A549 (cell line): ENCODE measurements around the gene CLC. TPM values are rescaled to one million over a fixed set of nuclear protein-coding genes. Genes with fewer than 3 reads are reported as not detected.
"Not testable (repeated sequence)": the region's sequence is repeated elsewhere in the genome, so short reads cannot be mapped to it uniquely, and the experiment has no call there.

Experiments
- ATAC-seq, 2 experiments: fragments of 200-7000 bp in 1 of 2; fragments of >200 bp in 1 of 2; cut with Nextera tagmentation in 1 of 2; cut with Tn5 transposase in 1 of 2; 3 replicates each; pipeline versions ENCODE4 v1.8.0 to v1.9.1; 2018 to 2020; ENCODE audit warnings: mild to moderate bottlenecking in 1 of 2, moderate library complexity in 1 of 2
- CTCF ChIA-PET: fragments of 300-600 bp; sonication (Branson Sonifier 250); formaldehyde crosslinking; extraction: SDS; loops from one replicate; lab custom pipeline; 2021; ENCODE audit warnings: antibody characterized with exemption, inconsistent platforms; lab: Yijun Ruan, JAX
- POLR2A ChIA-PET: fragments of 350-600 bp; formaldehyde crosslinking; extraction: SDS; loops from one replicate; lab custom pipeline; 2021; ENCODE audit warnings: antibody characterized with exemption, inconsistent platforms; lab: Yijun Ruan, JAX
- DNase-seq, 2 experiments: peaks; one replicate each; pipeline versions ENCODE4 v3.0.0 to v3.0.0-alpha.2; 2011 to 2016; ENCODE audit warnings: low read depth in 1 of 2, low spot score in 1 of 2
- FAIRE-seq: peaks from 2 replicates; lab custom pipeline; 2011; peaks lifted over from hg19 to GRCh38; lab: Jason Lieb, UNC
- H3K27ac ChIP-seq, 2 experiments: fragments of >200 bp; sonication (Bioruptor Twin); formaldehyde crosslinking; 3 replicates each; pipeline ENCODE4 v1.5.1; 2016 to 2017
- H3K4me1 ChIP-seq: fragments of >200 bp; sonication (Bioruptor Twin); formaldehyde crosslinking; 3 replicates; pipeline ENCODE4 v1.6.1; 2016
- H3K4me2 ChIP-seq: fragments of >200 bp; sonication (Bioruptor Twin); formaldehyde crosslinking; 3 replicates; pipeline ENCODE4 v1.6.1; 2016
- H3K4me3 ChIP-seq: fragments of >200 bp; sonication (Bioruptor Twin); formaldehyde crosslinking; 3 replicates; pipeline ENCODE4 v1.5.1; 2016
- H3K9me3 ChIP-seq: fragments of >200 bp; sonication (Bioruptor Twin); formaldehyde crosslinking; 3 replicates; pipeline ENCODE4 v1.6.1; 2016
- BCL3 ChIP-seq: fragments of >200 bp; sonication (Bioruptor Twin); formaldehyde crosslinking; IDR thresholded peaks from 3 replicates; pipeline ENCODE4 v1.6.1; 2016
- CBX8 ChIP-seq: fragments of 200-600 bp; sonication (generic); IDR thresholded peaks from 2 replicates; pipeline ENCODE4 v1.6.1; 2016
- CHD2 ChIP-seq: fragments of 150-350 bp; IDR thresholded peaks from 2 replicates; pipeline ENCODE4 v1.6.1; 2014; ENCODE audit warnings: low read length; ENCODE audit not compliant: partially characterized antibody
- EP300 ChIP-seq, 2 experiments: fragments of >200 bp; sonication (Bioruptor Twin); formaldehyde crosslinking; IDR thresholded peaks; 2 replicates in 1 of 2; 3 replicates in 1 of 2; pipeline ENCODE4 v1.6.1; 2016 to 2017
- ESRRA ChIP-seq: fragments of 150-350 bp; IDR thresholded peaks from 2 replicates; pipeline ENCODE4 v1.6.1; 2014; ENCODE audit warnings: mild to moderate bottlenecking, low read length, borderline replicate concordance
- GATA3 ChIP-seq: IDR thresholded peaks from 2 replicates; pipeline ENCODE4 v1.6.1; 2012; ENCODE audit warnings: borderline replicate concordance
- HES2 ChIP-seq: fragments of >200 bp; sonication (Bioruptor Twin); formaldehyde crosslinking; IDR thresholded peaks from 2 replicates; pipeline ENCODE4 v1.6.1; 2016
- KDM1A ChIP-seq: fragments of 200-600 bp; sonication (generic); IDR thresholded peaks from 2 replicates; pipeline ENCODE4 v1.6.1; 2016; ENCODE audit warnings: low read depth, mild to moderate bottlenecking
- KDM5A ChIP-seq: fragments of 200-600 bp; sonication (generic); IDR thresholded peaks from 2 replicates; pipeline ENCODE4 v1.6.1; 2016; ENCODE audit warnings: antibody characterized with exemption, mild to moderate bottlenecking
- MAZ ChIP-seq: fragments of 150-350 bp; IDR thresholded peaks from 2 replicates; pipeline ENCODE4 v1.6.1; 2014; ENCODE audit warnings: antibody characterized with exemption, low read depth, low read length, borderline replicate concordance
- NFE2L2 ChIP-seq: fragments of 150-350 bp; conservative IDR thresholded peaks from 2 replicates; pipeline ENCODE4 v1.6.1; 2014; ENCODE audit warnings: low read length
- NR3C1 ChIP-seq: fragments of >200 bp; sonication (Bioruptor Twin); formaldehyde crosslinking; IDR thresholded peaks from 3 replicates; pipeline ENCODE4 v1.6.1; 2017
- PHF8 ChIP-seq: fragments of 200-600 bp; sonication (generic); IDR thresholded peaks from 2 replicates; pipeline ENCODE4 v1.6.1; 2016; ENCODE audit warnings: low read depth, mild to moderate bottlenecking, antibody characterized with exemption, moderate library complexity, borderline replicate concordance
- RAD21 ChIP-seq, 2 experiments: fragments of >200 bp in 1 of 2; sonication (Bioruptor Twin) in 1 of 2; formaldehyde crosslinking in 1 of 2; IDR thresholded peaks in 1 of 2; conservative IDR thresholded peaks in 1 of 2; 2 replicates in 1 of 2; 3 replicates in 1 of 2; pipeline ENCODE4 v1.6.1; 2012 to 2018; ENCODE audit warnings: inconsistent platforms in 1 of 2
- RARB ChIP-seq: fragments of 250-450 bp; sonication (Bioruptor Pico); IDR thresholded peaks from 2 replicates; pipeline ENCODE4 v1.8.0; 2021; ENCODE audit warnings: mild to moderate bottlenecking, moderate library complexity
- RFX5 ChIP-seq: fragments of 450-650 bp; IDR thresholded peaks from 2 replicates; pipeline ENCODE4 v1.7.1; 2014; ENCODE audit warnings: antibody characterized with exemption, mild to moderate bottlenecking, moderate library complexity
- RNF2 ChIP-seq: fragments of 200-600 bp; sonication (generic); IDR thresholded peaks from 2 replicates; pipeline ENCODE4 v1.6.1; 2016; ENCODE audit warnings: low read depth, mild to moderate bottlenecking, antibody characterized with exemption, moderate library complexity, borderline replicate concordance
- USF2 ChIP-seq: fragments of 450-650 bp; IDR thresholded peaks from 2 replicates; pipeline ENCODE4 v1.6.1; 2014; ENCODE audit warnings: antibody characterized with exemption
- ZNF302 ChIP-seq: fragments of 250-450 bp; sonication (Bioruptor Pico); IDR thresholded peaks from 2 replicates; pipeline ENCODE4 v1.9.0; 2021; ENCODE audit warnings: inconsistent platforms, mild to moderate bottlenecking, moderate library complexity
- WGBS: methylation state at CpG from one replicate; pipeline ENCODE4 v1.1.6; 2017; ENCODE audit errors: missing lambda C conversion rate; 5-methylcytosine and 5-hydroxymethylcytosine counted together
- polyA plus RNA-seq, 4 experiments: library from polyadenylated mRNA; depleted of rRNA in 3 of 4; stranded (reverse); fragments of >200 nt; fragmentation: RNase III in 1 of 4; extraction: RNeasy Plus Mini Kit Qiagen cat#74134 plus additional on column Dnase treatment in 1 of 4; gene quantifications; 2 replicates in 3 of 4; 3 replicates in 1 of 4; pipeline ENCODE4 v1.2.3, GENCODE V29; 2011 to 2017
- TF ChIP-seq, protein P1 (sequence below): fragments of 250-450 bp; sonication (Bioruptor Pico); IDR thresholded peaks from 2 replicates; pipeline ENCODE4 v1.5.0; 2020; ENCODE audit warnings: low read depth, mild to moderate bottlenecking, moderate library complexity
- TF ChIP-seq, protein P2 (sequence below): fragments of 200-600 bp; sonication (generic); IDR thresholded peaks from 2 replicates; pipeline ENCODE4 v1.6.1; 2016; ENCODE audit warnings: antibody characterized with exemption, mild to moderate bottlenecking, moderate library complexity
- TF ChIP-seq, protein P3 (sequence below): fragments of 150-350 bp; IDR thresholded peaks from 2 replicates; pipeline ENCODE4 v1.6.1; 2014; ENCODE audit warnings: low read depth, mild to moderate bottlenecking, low read length

The CLC gene
- polyA plus RNA-seq, 2 of the 4 experiments (the other 2 are of a cell fraction): not detected

GRCh38 chr19:39695759-39696158 is 42.1 kb downstream of the CLC start:
- CTCF ChIA-PET: interaction anchor here (0.5 kb wide), 1 partner anchor 144 kb away, joined by 5 read pairs; no protein-coding TSS in a partner anchor
- Histone ChIP-seq H3K4me2 (no peak overlapping the region), H3K4me3 (no peak overlapping the region)
- TF ChIP-seq RFX5 (no peak), ZNF302 (CRISPR knock-in tag) (no peak), KDM1A (no peak), RAD21 (conservative IDR thresholded peaks at IDR 0.05 in 1 of 2, IDR thresholded peaks at IDR 0.05 in 1 of 2) (no peak), EP300 (IDR thresholded peaks at IDR 0.05) (no peak), NFE2L2 (no peak), CBX8 (no peak)
- TF ChIP-seq, all 56 proteins: peak for 0
- no peak for DNase-seq
- POLR2A ChIA-PET: no interaction called here
- Histone ChIP-seq H3K9me3 (no peaks in the 10 kb centered on the region), H3K27ac (no peak overlapping the region), H3K4me1 (no peaks in the 10 kb centered on the region; the same call in 2 of the 3 replicates)
- 0% methylated on average over 2 of the region's 2 CpGs for WGBS
- FAIRE-seq: no peak
- ATAC-seq: no peak

- H3K4me1 ChIP-seq: no peaks in the 10 kb centered on the region; the same call in 2 of the 3 replicates
- no peak overlapping the region for H3K4me3 ChIP-seq
- ATAC-seq (no peak), DNase-seq (no peak), FAIRE-seq (peak; percentile 74)
- no peak overlapping the region for H3K27ac ChIP-seq
- ChIA-PET POLR2A (no interaction called here), CTCF (interaction anchor here (1.1 to 1.2 kb wide), 2 partner anchors 21 to 141 kb away, joined by 3 to 5 read pairs; no protein-coding TSS in a partner anchor)
- WGBS: 12% methylated on average over 1 of the region's 1 CpG
- TF ChIP-seq, protein P1, sequence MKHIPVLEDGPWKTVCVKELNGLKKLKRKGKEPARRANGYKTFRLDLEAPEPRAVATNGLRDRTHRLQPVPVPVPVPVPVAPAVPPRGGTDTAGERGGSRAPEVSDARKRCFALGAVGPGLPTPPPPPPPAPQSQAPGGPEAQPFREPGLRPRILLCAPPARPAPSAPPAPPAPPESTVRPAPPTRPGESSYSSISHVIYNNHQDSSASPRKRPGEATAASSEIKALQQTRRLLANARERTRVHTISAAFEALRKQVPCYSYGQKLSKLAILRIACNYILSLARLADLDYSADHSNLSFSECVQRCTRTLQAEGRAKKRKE (CRISPR knock-in tag): no peak
- TF ChIP-seq NFE2L2: no peak
- TF ChIP-seq KDM5A: no peak
- TF ChIP-seq USF2: no peak
- no peak for TF ChIP-seq ESRRA
- no peak for TF ChIP-seq MAZ
- TF ChIP-seq RNF2: no peak
- no peak for TF ChIP-seq GATA3
- TF ChIP-seq PHF8: no peak
- TF ChIP-seq NR3C1: no peak
- TF ChIP-seq CHD2: no peak
- TF ChIP-seq, protein P2, sequence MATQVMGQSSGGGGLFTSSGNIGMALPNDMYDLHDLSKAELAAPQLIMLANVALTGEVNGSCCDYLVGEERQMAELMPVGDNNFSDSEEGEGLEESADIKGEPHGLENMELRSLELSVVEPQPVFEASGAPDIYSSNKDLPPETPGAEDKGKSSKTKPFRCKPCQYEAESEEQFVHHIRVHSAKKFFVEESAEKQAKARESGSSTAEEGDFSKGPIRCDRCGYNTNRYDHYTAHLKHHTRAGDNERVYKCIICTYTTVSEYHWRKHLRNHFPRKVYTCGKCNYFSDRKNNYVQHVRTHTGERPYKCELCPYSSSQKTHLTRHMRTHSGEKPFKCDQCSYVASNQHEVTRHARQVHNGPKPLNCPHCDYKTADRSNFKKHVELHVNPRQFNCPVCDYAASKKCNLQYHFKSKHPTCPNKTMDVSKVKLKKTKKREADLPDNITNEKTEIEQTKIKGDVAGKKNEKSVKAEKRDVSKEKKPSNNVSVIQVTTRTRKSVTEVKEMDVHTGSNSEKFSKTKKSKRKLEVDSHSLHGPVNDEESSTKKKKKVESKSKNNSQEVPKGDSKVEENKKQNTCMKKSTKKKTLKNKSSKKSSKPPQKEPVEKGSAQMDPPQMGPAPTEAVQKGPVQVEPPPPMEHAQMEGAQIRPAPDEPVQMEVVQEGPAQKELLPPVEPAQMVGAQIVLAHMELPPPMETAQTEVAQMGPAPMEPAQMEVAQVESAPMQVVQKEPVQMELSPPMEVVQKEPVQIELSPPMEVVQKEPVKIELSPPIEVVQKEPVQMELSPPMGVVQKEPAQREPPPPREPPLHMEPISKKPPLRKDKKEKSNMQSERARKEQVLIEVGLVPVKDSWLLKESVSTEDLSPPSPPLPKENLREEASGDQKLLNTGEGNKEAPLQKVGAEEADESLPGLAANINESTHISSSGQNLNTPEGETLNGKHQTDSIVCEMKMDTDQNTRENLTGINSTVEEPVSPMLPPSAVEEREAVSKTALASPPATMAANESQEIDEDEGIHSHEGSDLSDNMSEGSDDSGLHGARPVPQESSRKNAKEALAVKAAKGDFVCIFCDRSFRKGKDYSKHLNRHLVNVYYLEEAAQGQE: no peak
- TF ChIP-seq RARB (CRISPR knock-in tag): no peak
- no peak overlapping the region for H3K4me2 ChIP-seq
- H3K9me3 ChIP-seq: peaks cover 13% of the 10 kb centered on the region; the same call in 2 of the 3 replicates
Measured at GRCh38 chr19:39692822-39693221, 45.0 kb downstream of the CLC start.

- ATAC-seq: peak; percentile 16 to 22; a peak in 2 of 6 replicates
- DNase-seq: no peak
- 3% methylated on average over 3 of the region's 3 CpGs for WGBS
- FAIRE-seq: no peak
- POLR2A ChIA-PET: no interaction called here
- no peak overlapping the region for H3K4me3 ChIP-seq
- TF ChIP-seq HES2 (no peak), CHD2 (no peak), BCL3 (no peak)
- TF ChIP-seq, protein P3, sequence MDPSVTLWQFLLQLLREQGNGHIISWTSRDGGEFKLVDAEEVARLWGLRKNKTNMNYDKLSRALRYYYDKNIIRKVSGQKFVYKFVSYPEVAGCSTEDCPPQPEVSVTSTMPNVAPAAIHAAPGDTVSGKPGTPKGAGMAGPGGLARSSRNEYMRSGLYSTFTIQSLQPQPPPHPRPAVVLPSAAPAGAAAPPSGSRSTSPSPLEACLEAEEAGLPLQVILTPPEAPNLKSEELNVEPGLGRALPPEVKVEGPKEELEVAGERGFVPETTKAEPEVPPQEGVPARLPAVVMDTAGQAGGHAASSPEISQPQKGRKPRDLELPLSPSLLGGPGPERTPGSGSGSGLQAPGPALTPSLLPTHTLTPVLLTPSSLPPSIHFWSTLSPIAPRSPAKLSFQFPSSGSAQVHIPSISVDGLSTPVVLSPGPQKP: no peak
- no peak overlapping the region for H3K4me2 ChIP-seq
- CTCF ChIA-PET: interaction anchor here (1.1 to 1.2 kb wide), 2 partner anchors 20 to 141 kb away, joined by 3 to 5 read pairs; no protein-coding TSS in a partner anchor
- H3K4me1 ChIP-seq: no peaks in the 10 kb centered on the region; the same call in 2 of the 3 replicates
- peaks cover 13% of the 10 kb centered on the region; the same call in 2 of the 3 replicates for H3K9me3 ChIP-seq
- no peak overlapping the region for H3K27ac ChIP-seq
Measured at GRCh38 chr19:39692166-39692565, 45.7 kb downstream of the CLC start.

DNA sequence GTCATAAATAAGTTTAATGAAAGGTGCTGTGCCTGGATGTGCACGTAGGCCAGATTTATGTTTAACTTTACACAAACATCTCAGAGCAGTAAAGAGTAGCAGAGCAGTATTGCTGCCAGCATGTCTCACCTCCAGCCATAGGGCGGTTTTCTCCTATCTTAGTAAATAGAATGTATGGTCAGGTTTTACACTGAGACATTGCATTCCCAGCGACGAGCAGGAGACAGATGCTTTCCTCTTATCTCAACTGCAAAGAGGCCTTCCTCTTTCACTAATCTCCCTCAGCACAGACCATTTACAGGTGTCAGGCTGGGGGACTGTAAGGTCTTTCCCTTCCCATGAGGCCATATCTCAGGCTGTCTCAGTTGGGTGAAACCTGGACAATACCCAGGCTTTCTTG is 49.2 kb downstream of the CLC start:
- H3K4me3 ChIP-seq, DNase-seq, POLR2A ChIA-PET, H3K4me2 ChIP-seq, CTCF ChIA-PET, H3K4me1 ChIP-seq, FAIRE-seq, H3K27ac ChIP-seq, ATAC-seq: not testable (repeated sequence)
- WGBS: 57% methylated on average over 4 of the region's 4 CpGs
- H3K9me3 ChIP-seq: peaks cover 17% of the 10 kb centered on the region; the same call in 2 of the 3 replicates
